OCI-M2 (cell line): Measurements from ENCODE around the gene PPP6C.
"Not testable (repeated sequence)": the region's sequence is repeated elsewhere in the genome, so short reads cannot be mapped to it uniquely, and the experiment has no call there.

Experiments used
- DNase-seq: peaks from one replicate; lab custom pipeline; 2025; ENCODE audit not compliant: unreplicated experiment; lab: John Stamatoyannopoulos, UW

The PPP6C gene

GRCh38 chr9:125142560-125143376 is 46.8 kb downstream of the PPP6C start:
- no peak for DNase-seq

GRCh38 chr9:125141751-125142150 is 47.9 kb downstream of the PPP6C start:
- no peak for DNase-seq

- no peak for DNase-seq
These were observed 48.4 kb downstream of the PPP6C start for GRCh38 chr9:125141251-125141650.

GRCh38 chr9:125140576-125140975 is 49.0 kb downstream of the PPP6C start:
- no peak for DNase-seq

GRCh38 chr9:125137200-125137599 is 52.4 kb downstream of the PPP6C start:
- no peak for DNase-seq

- no peak for DNase-seq
These were observed 54.6 kb downstream of the PPP6C start for GRCh38 chr9:125134976-125135375.

GRCh38 chr9:125133403-125134329 is 55.9 kb downstream of the PPP6C start:
- no peak for DNase-seq

GRCh38 chr9:125131778-125132177 is 57.8 kb downstream of the PPP6C start:
- no peak for DNase-seq

- DNase-seq: no peak
These were observed 63.4 kb downstream of the PPP6C start for GRCh38 chr9:125126019-125126746.

- DNase-seq: no peak
These were observed 64.1 kb downstream of the PPP6C start for GRCh38 chr9:125125523-125125922.

GRCh38 chr9:125121146-125121545 is 68.5 kb downstream of the PPP6C start:
- DNase-seq: no peak

GRCh38 chr9:125119643-125120286 is 69.8 kb downstream of the PPP6C start:
- DNase-seq: no peak

- DNase-seq: not testable (repeated sequence)
These were observed 70.9 kb downstream of the PPP6C start for GRCh38 chr9:125118696-125119095.

GRCh38 chr9:125114503-125114902 is 75.1 kb downstream of the PPP6C start:
- not testable (repeated sequence) for DNase-seq

- no peak for DNase-seq
These were observed 79.1 kb downstream of the PPP6C start for GRCh38 chr9:125110464-125110863.

GRCh38 chr9:125108541-125108940 is 81.1 kb downstream of the PPP6C start:
- not testable (repeated sequence) for DNase-seq

GRCh38 chr9:125106285-125106893 is 83.2 kb downstream of the PPP6C start:
- DNase-seq: no peak

- DNase-seq: no peak
These were observed 85.7 kb downstream of the PPP6C start for GRCh38 chr9:125103770-125104460.

GRCh38 chr9:125103021-125103420 is 86.6 kb downstream of the PPP6C start:
- DNase-seq: no peak

GRCh38 chr9:125100822-125101221 is 88.8 kb downstream of the PPP6C start:
- DNase-seq: no peak
